ENCODE results near the gene MMADHC. TPM values are rescaled to one million over a fixed set of nuclear protein-coding genes. Genes with fewer than 3 reads are reported as not detected.

The MMADHC gene
- polyA plus RNA-seq, 3 donors: 20.5 to 119 (median 97.9) TPM

DNA sequence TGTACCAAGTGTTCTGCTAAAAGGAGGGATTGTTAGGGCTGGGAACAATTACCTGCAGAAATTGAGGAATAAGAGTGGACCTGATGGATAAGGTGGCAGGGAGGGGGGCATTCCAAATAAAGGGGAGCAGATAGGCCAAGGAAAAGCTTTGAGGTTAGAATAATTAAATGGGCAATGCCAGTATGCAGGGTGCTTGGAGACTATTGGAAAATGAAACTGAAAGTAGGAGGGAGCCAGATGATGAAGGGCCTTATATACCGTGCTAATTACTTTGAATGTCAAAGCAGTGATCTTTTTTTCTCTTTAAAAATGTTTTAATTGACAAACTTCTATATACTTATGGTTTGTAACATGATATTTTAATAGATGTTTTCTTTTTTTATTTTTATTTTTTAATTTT lies 42.9 kb downstream of the MMADHC start:
- no peak overlapping the region for H3K4me3 ChIP-seq (replicated peaks in 1 of 3; ENCODE audit: low read depth in 2 of 3, low read length in 3 of 3)
- no peak overlapping the region for H3K9ac ChIP-seq (ENCODE audit: insufficient read depth, low read length, poor library complexity, severe bottlenecking)
- Mint-ChIP-seq H3K27me3 (ENCODE audit: low read depth in 3 of 3) (no peaks in the 10 kb centered on the region), H3K4me1 (peaks cover 2% of the 10 kb centered on the region), H3K9me3 (peaks cover 0 to 5% (median 1%) of the 10 kb centered on the region in 7 donors), H3K27ac (no peak overlapping the region), H3K36me3 (no peaks in the 10 kb centered on the region), H3K4me3 (no peak overlapping the region)
- H4K20me1 ChIP-seq (ENCODE audit: insufficient read depth, low read length): no peaks in the 10 kb centered on the region
- no peak for DNase-seq
- H3K4me1 ChIP-seq (ENCODE audit: control insufficient read depth in 1 of 2, insufficient read depth in 2 of 2, low read length in 2 of 2): no peaks in the 10 kb centered on the region
- intact Hi-C loops (cut with micrococcal nuclease): no loop called here
- H3K36me3 ChIP-seq (replicated peaks in 1 of 2; ENCODE audit: control insufficient read depth in 1 of 2, insufficient read depth in 2 of 2, low read length in 2 of 2): no peaks in the 10 kb centered on the region
- no peak overlapping the region for H3K4me2 ChIP-seq (replicated peaks; ENCODE audit: extremely low read depth, low read length, poor library complexity, severe bottlenecking)
- H3K27ac ChIP-seq (ENCODE audit: low read depth in 1 of 2, low read length in 2 of 2): no peak overlapping the region
- no CpG with 5 or more reads among the region's 1 CpG for WGBS (ENCODE audit: insufficient coverage)
- no peaks in the 10 kb centered on the region for H3K79me2 ChIP-seq (ENCODE audit: insufficient read depth, low read length)
- no peak overlapping the region for H2AFZ ChIP-seq (ENCODE audit: insufficient read depth, low read depth, low read length, poor library complexity, severe bottlenecking)
- H3K27me3 ChIP-seq (ENCODE audit: control insufficient read depth in 2 of 2, insufficient read depth in 2 of 2, low read length in 2 of 2): no peaks in the 10 kb centered on the region
- H3K9me3 ChIP-seq (replicated peaks in 1 of 2; ENCODE audit: control insufficient read depth in 1 of 2, insufficient read depth in 1 of 2, low read length in 2 of 2): no peaks in the 10 kb centered on the region
- no peak for TF ChIP-seq CTCF (IDR thresholded peaks at IDR 0.05)

DNA sequence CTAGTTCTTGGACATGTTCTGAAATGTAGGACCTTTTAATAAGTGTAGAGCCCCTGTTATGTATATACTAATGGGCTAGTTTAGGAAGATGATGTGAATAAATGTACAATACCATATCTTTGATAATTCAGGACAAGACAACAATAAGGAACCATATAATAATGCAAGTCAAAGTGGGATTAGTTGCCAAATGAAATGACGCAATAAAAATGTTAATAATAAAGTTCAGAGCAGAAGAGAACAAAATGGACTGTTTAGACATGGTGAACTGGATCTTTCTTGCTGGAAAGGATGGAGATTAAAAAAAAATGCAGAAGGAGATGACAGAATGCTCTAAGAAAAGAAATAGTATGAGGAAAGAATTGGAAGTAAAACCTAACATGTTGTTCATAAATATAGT lies 43.7 kb downstream of the MMADHC start:
- no peak overlapping the region for H3K27ac ChIP-seq (ENCODE audit: low read depth in 1 of 2, low read length in 2 of 2)
- Mint-ChIP-seq H3K4me3 (no peak overlapping the region), H3K36me3 (no peaks in the 10 kb centered on the region), H3K4me1 (peaks cover 2% of the 10 kb centered on the region), H3K27me3 (ENCODE audit: low read depth in 3 of 3) (no peaks in the 10 kb centered on the region), H3K27ac (no peak overlapping the region), H3K9me3 (peaks cover 0 to 5% (median 0%) of the 10 kb centered on the region in 7 donors)
- H3K4me3 ChIP-seq (replicated peaks in 1 of 3; ENCODE audit: low read depth in 2 of 3, low read length in 3 of 3): no peak overlapping the region
- no CpG with 5 or more reads among the region's 1 CpG for WGBS (ENCODE audit: insufficient coverage)
- H3K9me3 ChIP-seq (replicated peaks in 1 of 2; ENCODE audit: control insufficient read depth in 1 of 2, insufficient read depth in 1 of 2, low read length in 2 of 2): no peaks in the 10 kb centered on the region
- intact Hi-C loops (cut with micrococcal nuclease): no loop called here
- no peak for TF ChIP-seq CTCF (IDR thresholded peaks at IDR 0.05)
- H3K9ac ChIP-seq (ENCODE audit: insufficient read depth, low read length, poor library complexity, severe bottlenecking): no peak overlapping the region
- no peaks in the 10 kb centered on the region for H4K20me1 ChIP-seq (ENCODE audit: insufficient read depth, low read length)
- no peak overlapping the region for H2AFZ ChIP-seq (ENCODE audit: insufficient read depth, low read depth, low read length, poor library complexity, severe bottlenecking)
- no peak overlapping the region for H3K4me2 ChIP-seq (replicated peaks; ENCODE audit: extremely low read depth, low read length, poor library complexity, severe bottlenecking)
- no peaks in the 10 kb centered on the region for H3K79me2 ChIP-seq (ENCODE audit: insufficient read depth, low read length)
- H3K4me1 ChIP-seq (ENCODE audit: control insufficient read depth in 1 of 2, insufficient read depth in 2 of 2, low read length in 2 of 2): no peaks in the 10 kb centered on the region
- H3K36me3 ChIP-seq (replicated peaks in 1 of 2; ENCODE audit: control insufficient read depth in 1 of 2, insufficient read depth in 2 of 2, low read length in 2 of 2): no peaks in the 10 kb centered on the region
- no peak for DNase-seq
- no peaks in the 10 kb centered on the region for H3K27me3 ChIP-seq (ENCODE audit: control insufficient read depth in 2 of 2, insufficient read depth in 2 of 2, low read length in 2 of 2)
